Activated CD4-positive, alpha-beta T cell treated with anti-CD3 and anti-CD28 coated beads for 36 hours (primary cell): ENCODE measurements around the gene PAQR4. TPM values are rescaled to one million over a fixed set of nuclear protein-coding genes. Genes with fewer than 3 reads are reported as not detected.
A peak's percentile ranks its signal among the peaks of the same experiment; 100 is the strongest.

Experiments used
- ATAC-seq: fragments of 200-7000 bp; cut with Tn5 transposase; one replicate; pipeline ENCODE4 v1.10.0; 2021; ENCODE audit warnings: mild to moderate bottlenecking, moderate library complexity
- CTCF ChIA-PET: fragments of 350-600 bp; sonication (Branson Sonifier 250); formaldehyde crosslinking; loops from one replicate; lab custom pipeline; 2021; ENCODE audit warnings: antibody characterized with exemption; lab: Charles Lee
- POLR2A ChIA-PET: fragments of 350-600 bp; sonication (Branson Sonifier 250); formaldehyde crosslinking; loops from one replicate; lab custom pipeline; 2021; ENCODE audit warnings: antibody characterized with exemption, inconsistent platforms; lab: Charles Lee
- DNase-seq: peaks from one replicate; pipeline ENCODE4 v3.0.0-alpha.2; 2020
- H3K27ac Mint-ChIP-seq: one replicate; pipeline ENCODE4 v1.8.0; 2021; ENCODE audit warnings: mixed read lengths
- H3K27me3 Mint-ChIP-seq: one replicate; pipeline ENCODE4 v1.8.0; 2021; ENCODE audit warnings: mixed read lengths
- H3K36me3 Mint-ChIP-seq: one replicate; pipeline ENCODE4 v1.8.0; 2021; ENCODE audit warnings: low read depth, mixed read lengths
- H3K4me1 Mint-ChIP-seq: one replicate; pipeline ENCODE4 v1.8.0; 2021; ENCODE audit warnings: mixed read lengths
- H3K4me3 Mint-ChIP-seq: one replicate; pipeline ENCODE4 v1.8.0; 2021; ENCODE audit warnings: mild to moderate bottlenecking, moderate library complexity, mixed read lengths
- H3K9me3 Mint-ChIP-seq: one replicate; pipeline ENCODE4 v1.8.0; 2021; ENCODE audit warnings: low read depth, mixed read lengths
- intact Hi-C, 2 experiments: fragments of 100-400 bp; cut with DNase I in 1 of 2; cut with micrococcal nuclease in 1 of 2; formaldehyde crosslinking; loops; one replicate each; pipeline versions ENCODE4 v1.14.2 to v1.15.1; 2022 to 2024; cut with DNase I, micrococcal nuclease
- total RNA-seq, 2 experiments: library from RNA; stranded (reverse); gene quantifications; one replicate each; pipeline ENCODE4 v1.2.3, GENCODE V29; 2021

The PAQR4 gene
- total RNA-seq, 2 experiments from 2014 or later, result 28.7 to 31.2 TPM

- POLR2A ChIA-PET, result interaction anchor here (0.6 to 1.0 kb wide), 3 partner anchors 12 to 1262 kb away, joined by 3 to 5 read pairs (median 3); partner anchors contain the start of gene TNFRSF12A
- no peaks in the 10 kb centered on the region for H3K36me3 Mint-ChIP-seq
- ATAC-seq (no peak), DNase-seq (peak; percentile 25)
- peaks cover 11% of the 10 kb centered on the region for H3K27me3 Mint-ChIP-seq
- intact Hi-C loops, result no loop called here
- H3K27ac Mint-ChIP-seq, result no peak overlapping the region
- peaks cover 26% of the 10 kb centered on the region for H3K4me1 Mint-ChIP-seq
- H3K4me3 Mint-ChIP-seq, result no peak overlapping the region
- no peaks in the 10 kb centered on the region for H3K9me3 Mint-ChIP-seq
- CTCF ChIA-PET, result interaction anchor here (0.5 to 9.6 kb wide), 7 partner anchors 12 to 51 kb away, joined by 3 to 130 read pairs (median 3); partner anchors contain the start of gene TNFRSF12A
Measured at GRCh38 chr16:3007957-3008689, 39.0 kb downstream of the PAQR4 start.

GRCh38 chr16:3008690-3009037 lies 39.5 kb downstream of the PAQR4 start:
- H3K4me3 Mint-ChIP-seq, result no peak overlapping the region
- H3K27me3 Mint-ChIP-seq, result peaks cover 11% of the 10 kb centered on the region
- no peaks in the 10 kb centered on the region for H3K36me3 Mint-ChIP-seq
- no peak for ATAC-seq
- H3K27ac Mint-ChIP-seq, result no peak overlapping the region
- intact Hi-C loops, result no loop called here
- H3K4me1 Mint-ChIP-seq, result peaks cover 26% of the 10 kb centered on the region
- ChIA-PET POLR2A (no interaction called here), CTCF (interaction anchor here (0.5 kb wide), 1 partner anchor 22 kb away, joined by 3 read pairs; no protein-coding TSS in a partner anchor)
- no peak for DNase-seq
- no peaks in the 10 kb centered on the region for H3K9me3 Mint-ChIP-seq

GRCh38 chr16:3009568-3010390 lies 40.6 kb downstream of the PAQR4 start:
- ChIA-PET CTCF (interaction anchor here (0.6 to 1.4 kb wide), 5 partner anchors 19 to 561 kb away, joined by 3 to 6 read pairs (median 4); no protein-coding TSS in a partner anchor), POLR2A (interaction anchor here (0.9 kb wide), 1 partner anchor 92 kb away, joined by 4 read pairs; no protein-coding TSS in a partner anchor)
- ATAC-seq (no peak), DNase-seq (no peak)
- peaks cover 11% of the 10 kb centered on the region for H3K27me3 Mint-ChIP-seq
- no peak overlapping the region for H3K27ac Mint-ChIP-seq
- intact Hi-C loops, result no loop called here
- peaks cover 26% of the 10 kb centered on the region for H3K4me1 Mint-ChIP-seq
- H3K36me3 Mint-ChIP-seq, result no peaks in the 10 kb centered on the region
- no peak overlapping the region for H3K4me3 Mint-ChIP-seq
- H3K9me3 Mint-ChIP-seq, result no peaks in the 10 kb centered on the region

GRCh38 chr16:3010510-3010909 lies 41.4 kb downstream of the PAQR4 start:
- H3K27me3 Mint-ChIP-seq, result peaks cover 11% of the 10 kb centered on the region
- H3K36me3 Mint-ChIP-seq, result no peaks in the 10 kb centered on the region
- POLR2A ChIA-PET, result no interaction called here
- H3K4me1 Mint-ChIP-seq, result peaks cover 26% of the 10 kb centered on the region
- H3K9me3 Mint-ChIP-seq, result no peaks in the 10 kb centered on the region
- DNase-seq (no peak), ATAC-seq (no peak)
- no peak overlapping the region for H3K4me3 Mint-ChIP-seq
- intact Hi-C loops, result no loop called here
- CTCF ChIA-PET, result interaction anchor here (0.7 to 1.4 kb wide), 3 partner anchors 18 to 562 kb away, joined by 3 to 5 read pairs (median 4); no protein-coding TSS in a partner anchor
- no peak overlapping the region for H3K27ac Mint-ChIP-seq

GRCh38 chr16:3012246-3012645 lies 43.1 kb downstream of the PAQR4 start:
- H3K9me3 Mint-ChIP-seq, result no peaks in the 10 kb centered on the region
- H3K27ac Mint-ChIP-seq, result no peak overlapping the region
- CTCF ChIA-PET, result interaction anchor here (0.5 to 1.1 kb wide), 5 partner anchors 20 to 1239 kb away, joined by 3 to 4 read pairs (median 3); no protein-coding TSS in a partner anchor
- POLR2A ChIA-PET, result no interaction called here
- intact Hi-C loops, result no loop called here
- H3K36me3 Mint-ChIP-seq, result no peaks in the 10 kb centered on the region
- DNase-seq (no peak), ATAC-seq (no peak)
- no peak overlapping the region for H3K4me3 Mint-ChIP-seq
- peaks cover 19% of the 10 kb centered on the region for H3K4me1 Mint-ChIP-seq
- H3K27me3 Mint-ChIP-seq, result peaks cover 7% of the 10 kb centered on the region

- peak; percentile 39 for DNase-seq
- Mint-ChIP-seq H3K36me3 (no peaks in the 10 kb centered on the region), H3K27me3 (peaks cover 7% of the 10 kb centered on the region), H3K9me3 (no peaks in the 10 kb centered on the region), H3K4me1 (peaks cover 12% of the 10 kb centered on the region), H3K4me3 (no peak within 1 kb of the TSS), H3K27ac (no peak within 1 kb of the TSS)
- ChIA-PET POLR2A (no interaction called here), CTCF (interaction anchor here (0.7 to 1.1 kb wide), 3 partner anchors 19 to 117 kb away, joined by 3 to 4 read pairs (median 3); no protein-coding TSS in a partner anchor)
- peak; percentile 34 for ATAC-seq
- intact Hi-C loops, result no loop called here
Measured at GRCh38 chr16:3012828-3013420, 43.8 kb downstream of the PAQR4 start, which contains the start of gene CLDN9. Gene CLDN9, plus strand, starts transcription at chr16:3012923. Its CDS starts 440 bp downstream, at chr16:3013363.

GRCh38 chr16:3013491-3013951 lies 44.4 kb downstream of the PAQR4 start:
- Mint-ChIP-seq H3K9me3 (no peaks in the 10 kb centered on the region), H3K36me3 (no peaks in the 10 kb centered on the region), H3K4me3 (no peak overlapping the region), H3K27ac (no peak overlapping the region), H3K4me1 (peaks cover 12% of the 10 kb centered on the region), H3K27me3 (peaks cover 11% of the 10 kb centered on the region)
- ChIA-PET POLR2A (no interaction called here), CTCF (interaction anchor here (0.7 kb wide), 1 partner anchor 18 kb away, joined by 4 read pairs; no protein-coding TSS in a partner anchor)
- ATAC-seq (no peak), DNase-seq (no peak)
- intact Hi-C loops, result no loop called here

- intact Hi-C loops, result no loop called here
- Mint-ChIP-seq H3K9me3 (no peaks in the 10 kb centered on the region), H3K4me1 (peaks cover 10% of the 10 kb centered on the region), H3K27me3 (peaks cover 11% of the 10 kb centered on the region), H3K4me3 (no peak overlapping the region), H3K36me3 (no peaks in the 10 kb centered on the region), H3K27ac (no peak overlapping the region)
- ChIA-PET CTCF (interaction anchor here (0.7 kb wide), 1 partner anchor 17 kb away, joined by 4 read pairs; no protein-coding TSS in a partner anchor), POLR2A (no interaction called here)
- DNase-seq (no peak), ATAC-seq (no peak)
Measured at GRCh38 chr16:3013998-3014690, 45.0 kb downstream of the PAQR4 start.

GRCh38 chr16:3014971-3015370 lies 45.8 kb downstream of the PAQR4 start:
- Mint-ChIP-seq H3K27ac (no peak overlapping the region), H3K4me1 (peaks cover 15% of the 10 kb centered on the region), H3K9me3 (no peaks in the 10 kb centered on the region), H3K36me3 (no peaks in the 10 kb centered on the region), H3K27me3 (peaks cover 12% of the 10 kb centered on the region), H3K4me3 (no peak overlapping the region)
- ChIA-PET POLR2A (no interaction called here), CTCF (interaction anchor here (1.2 kb wide), 1 partner anchor 17 kb away, joined by 3 read pairs; no protein-coding TSS in a partner anchor)
- intact Hi-C loops, result no loop called here
- ATAC-seq, result no peak
- DNase-seq, result no peak

GRCh38 chr16:3015865-3016521 lies 46.8 kb downstream of the PAQR4 start:
- POLR2A ChIA-PET, result no interaction called here
- DNase-seq (no peak), ATAC-seq (no peak)
- no peaks in the 10 kb centered on the region for H3K9me3 Mint-ChIP-seq
- no peak overlapping the region for H3K27ac Mint-ChIP-seq
- intact Hi-C loops, result no loop called here
- no peak overlapping the region for H3K4me3 Mint-ChIP-seq
- CTCF ChIA-PET, result interaction anchor here (1.2 kb wide), 1 partner anchor 16 kb away, joined by 3 read pairs; no protein-coding TSS in a partner anchor
- peaks cover 20% of the 10 kb centered on the region for H3K4me1 Mint-ChIP-seq
- peaks cover 13% of the 10 kb centered on the region for H3K27me3 Mint-ChIP-seq
- no peaks in the 10 kb centered on the region for H3K36me3 Mint-ChIP-seq
